A549 (cell line): ENCODE measurements around the gene PCNX4. TPM values are rescaled to one million over a fixed set of nuclear protein-coding genes. Genes with fewer than 3 reads are reported as not detected.

ENCODE experiments used
- ATAC-seq, 2 experiments: fragments of 200-7000 bp in 1 of 2; fragments of >200 bp in 1 of 2; cut with Nextera tagmentation in 1 of 2; cut with Tn5 transposase in 1 of 2; 3 replicates each; pipeline versions ENCODE4 v1.8.0 to v1.9.1; 2018 to 2020; ENCODE audit warnings: mild to moderate bottlenecking in 1 of 2, moderate library complexity in 1 of 2
- CTCF ChIA-PET: fragments of 300-600 bp; sonication (Branson Sonifier 250); formaldehyde crosslinking; extraction: SDS; loops from one replicate; lab custom pipeline; 2021; ENCODE audit warnings: antibody characterized with exemption, inconsistent platforms; lab: Yijun Ruan, JAX
- POLR2A ChIA-PET: fragments of 350-600 bp; formaldehyde crosslinking; extraction: SDS; loops from one replicate; lab custom pipeline; 2021; ENCODE audit warnings: antibody characterized with exemption, inconsistent platforms; lab: Yijun Ruan, JAX
- DNase-seq, 2 experiments: peaks; one replicate each; pipeline versions ENCODE4 v3.0.0 to v3.0.0-alpha.2; 2011 to 2016; ENCODE audit warnings: low read depth in 1 of 2, low spot score in 1 of 2
- FAIRE-seq: peaks from 2 replicates; lab custom pipeline; 2011; peaks lifted over from hg19 to GRCh38; lab: Jason Lieb, UNC
- H3K27ac ChIP-seq, 2 experiments: fragments of >200 bp; sonication (Bioruptor Twin); formaldehyde crosslinking; 3 replicates each; pipeline ENCODE4 v1.5.1; 2016 to 2017
- H3K4me1 ChIP-seq: fragments of >200 bp; sonication (Bioruptor Twin); formaldehyde crosslinking; 3 replicates; pipeline ENCODE4 v1.6.1; 2016
- H3K4me2 ChIP-seq: fragments of >200 bp; sonication (Bioruptor Twin); formaldehyde crosslinking; 3 replicates; pipeline ENCODE4 v1.6.1; 2016
- H3K4me3 ChIP-seq: fragments of >200 bp; sonication (Bioruptor Twin); formaldehyde crosslinking; 3 replicates; pipeline ENCODE4 v1.5.1; 2016
- H3K9me3 ChIP-seq: fragments of >200 bp; sonication (Bioruptor Twin); formaldehyde crosslinking; 3 replicates; pipeline ENCODE4 v1.6.1; 2016
- BHLHE40 ChIP-seq: IDR thresholded peaks from 2 replicates; pipeline ENCODE4 v1.6.1; 2012; ENCODE audit warnings: low read depth, low read length, inconsistent platforms
- EHMT2 ChIP-seq: fragments of 200-600 bp; sonication (generic); IDR thresholded peaks from 2 replicates; pipeline ENCODE4 v1.6.1; 2016; ENCODE audit warnings: antibody characterized with exemption, low read depth, mild to moderate bottlenecking, moderate library complexity
- EP300 ChIP-seq, 2 experiments: fragments of >200 bp; sonication (Bioruptor Twin); formaldehyde crosslinking; IDR thresholded peaks; 2 replicates in 1 of 2; 3 replicates in 1 of 2; pipeline ENCODE4 v1.6.1; 2016 to 2017
- FOSL2 ChIP-seq, 2 experiments: fragments of 450-650 bp in 1 of 2; fragments of >200 bp in 1 of 2; sonication (Bioruptor Twin) in 1 of 2; formaldehyde crosslinking; IDR thresholded peaks; 2 replicates each; pipeline versions ENCODE4 v1.5.0 to v1.6.1; 2016 to 2020; ENCODE audit warnings: mild to moderate bottlenecking in 1 of 2, moderate library complexity in 1 of 2
- GATA3 ChIP-seq: IDR thresholded peaks from 2 replicates; pipeline ENCODE4 v1.6.1; 2012; ENCODE audit warnings: borderline replicate concordance
- HEYL ChIP-seq: fragments of 250-450 bp; sonication (Bioruptor Pico); IDR thresholded peaks from 2 replicates; pipeline ENCODE4 v1.8.0; 2021; ENCODE audit warnings: mild to moderate bottlenecking, moderate library complexity
- HOXA7 ChIP-seq: fragments of 250-450 bp; sonication (Bioruptor Pico); IDR thresholded peaks from 2 replicates; pipeline ENCODE4 v1.5.0; 2020; ENCODE audit warnings: mild to moderate bottlenecking, moderate library complexity
- JUN ChIP-seq, 2 experiments: fragments of >200 bp; sonication (Bioruptor Twin); formaldehyde crosslinking; IDR thresholded peaks; 2 replicates in 1 of 2; 3 replicates in 1 of 2; pipeline ENCODE4 v1.6.1; 2016 to 2017
- JUNB ChIP-seq: fragments of >200 bp; sonication (Bioruptor Twin); formaldehyde crosslinking; IDR thresholded peaks from 2 replicates; pipeline ENCODE4 v1.6.1; 2016
- KDM5A ChIP-seq: fragments of 200-600 bp; sonication (generic); IDR thresholded peaks from 2 replicates; pipeline ENCODE4 v1.6.1; 2016; ENCODE audit warnings: antibody characterized with exemption, mild to moderate bottlenecking
- MAFK ChIP-seq: fragments of 450-650 bp; IDR thresholded peaks from 2 replicates; pipeline ENCODE4 v1.6.1; 2014; ENCODE audit not compliant: partially characterized antibody
- MAZ ChIP-seq: fragments of 150-350 bp; IDR thresholded peaks from 2 replicates; pipeline ENCODE4 v1.6.1; 2014; ENCODE audit warnings: antibody characterized with exemption, low read depth, low read length, borderline replicate concordance
- NFE2L2 ChIP-seq: fragments of 150-350 bp; conservative IDR thresholded peaks from 2 replicates; pipeline ENCODE4 v1.6.1; 2014; ENCODE audit warnings: low read length
- NPAS2 ChIP-seq: fragments of 250-450 bp; sonication (Bioruptor Pico); IDR thresholded peaks from 2 replicates; pipeline ENCODE4 v1.8.0; 2022; ENCODE audit warnings: mild to moderate bottlenecking, moderate library complexity, borderline replicate concordance
- RCOR1 ChIP-seq: fragments of 150-350 bp; IDR thresholded peaks from 2 replicates; pipeline ENCODE4 v1.6.1; 2014; ENCODE audit warnings: antibody characterized with exemption, low read length, low read depth
- RNF2 ChIP-seq: fragments of 200-600 bp; sonication (generic); IDR thresholded peaks from 2 replicates; pipeline ENCODE4 v1.6.1; 2016; ENCODE audit warnings: low read depth, mild to moderate bottlenecking, antibody characterized with exemption, moderate library complexity, borderline replicate concordance
- TFCP2L1 ChIP-seq: fragments of 250-450 bp; sonication (Bioruptor Pico); IDR thresholded peaks from 2 replicates; pipeline ENCODE4 v1.5.0; 2021; ENCODE audit warnings: mild to moderate bottlenecking
- USF2 ChIP-seq: fragments of 450-650 bp; IDR thresholded peaks from 2 replicates; pipeline ENCODE4 v1.6.1; 2014; ENCODE audit warnings: antibody characterized with exemption
- ZC3H11A ChIP-seq: fragments of 450-650 bp; IDR thresholded peaks from 2 replicates; pipeline ENCODE4 v1.6.1; 2014; ENCODE audit warnings: antibody characterized with exemption, mild to moderate bottlenecking
- ZNF302 ChIP-seq: fragments of 250-450 bp; sonication (Bioruptor Pico); IDR thresholded peaks from 2 replicates; pipeline ENCODE4 v1.9.0; 2021; ENCODE audit warnings: inconsistent platforms, mild to moderate bottlenecking, moderate library complexity
- ZSCAN20 ChIP-seq: fragments of 250-450 bp; sonication (Bioruptor Pico); IDR thresholded peaks from 2 replicates; pipeline ENCODE4 v1.8.0; 2022; ENCODE audit warnings: mild to moderate bottlenecking, moderate library complexity
- whole genome bisulfite sequencing: methylation state at CpG from one replicate; pipeline ENCODE4 v1.1.6; 2017; ENCODE audit errors: missing lambda C conversion rate; 5-methylcytosine and 5-hydroxymethylcytosine counted together
- polyA plus RNA-seq, 4 experiments: library from polyadenylated mRNA; depleted of rRNA in 3 of 4; stranded (reverse); fragments of >200 nt; fragmentation: RNase III in 1 of 4; extraction: RNeasy Plus Mini Kit Qiagen cat#74134 plus additional on column Dnase treatment in 1 of 4; gene quantifications; 2 replicates in 3 of 4; 3 replicates in 1 of 4; pipeline ENCODE4 v1.2.3, GENCODE V29; 2011 to 2017
- TF ChIP-seq, protein P1 (sequence below): fragments of >200 bp; sonication (Bioruptor Twin); formaldehyde crosslinking; IDR thresholded peaks from 3 replicates; pipeline ENCODE4 v1.6.1; 2016
- TF ChIP-seq, protein P2 (sequence below): fragments of >200 bp; sonication (Bioruptor Twin); formaldehyde crosslinking; IDR thresholded peaks from 3 replicates; pipeline ENCODE4 v1.5.1; 2016
- TF ChIP-seq, protein P3 (sequence below): fragments of >200 bp; sonication (Bioruptor Twin); formaldehyde crosslinking; IDR thresholded peaks from 2 replicates; pipeline ENCODE4 v1.6.1; 2016
- TF ChIP-seq, protein P4 (sequence below): IDR thresholded peaks from 2 replicates; pipeline ENCODE4 v1.6.1; 2012; ENCODE audit warnings: low read depth, borderline replicate concordance

PCNX4 gene
- polyA plus RNA-seq, 2 of the 4 experiments (the other 2 are of a cell fraction): 24.2 to 51.0 TPM

DNA sequence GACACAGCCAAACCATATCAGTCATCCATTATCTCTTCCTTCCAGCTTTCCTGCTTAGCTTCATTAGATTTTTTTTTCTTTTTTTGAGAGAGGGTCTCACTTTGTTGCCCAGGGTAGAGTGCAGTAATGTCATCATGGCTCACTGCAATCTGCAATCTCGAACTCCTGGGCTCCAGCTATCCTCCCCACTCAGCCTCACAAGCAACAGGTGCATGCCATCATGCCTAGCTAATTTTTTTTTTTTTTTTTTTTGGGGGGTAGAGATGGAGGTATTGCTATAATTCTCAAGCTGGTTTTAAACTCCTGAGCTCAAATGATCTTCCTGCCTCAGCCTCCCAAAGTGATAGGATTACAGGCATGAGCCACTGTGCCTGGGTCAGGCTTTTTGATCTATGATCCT lies 119.0 kb downstream of the PCNX4 start:
- ATAC-seq (no peak), FAIRE-seq (no peak), DNase-seq (no peak)
- POLR2A ChIA-PET: no interaction called here
- TF ChIP-seq JUN (IDR thresholded peaks at IDR 0.05) (no peak), HOXA7 (no peak), ZSCAN20 (no peak), GATA3 (no peak), FOSL2 (IDR thresholded peaks at IDR 0.05) (no peak), FOSL2 (CRISPR knock-in tag; IDR thresholded peaks at IDR 0.05) (no peak), ZNF302 (CRISPR knock-in tag) (no peak), RNF2 (no peak), USF2 (no peak), MAFK (no peak), NFE2L2 (no peak), BHLHE40 (no peak), KDM5A (no peak), EP300 (IDR thresholded peaks at IDR 0.05) (no peak)
- TF ChIP-seq, protein P1, sequence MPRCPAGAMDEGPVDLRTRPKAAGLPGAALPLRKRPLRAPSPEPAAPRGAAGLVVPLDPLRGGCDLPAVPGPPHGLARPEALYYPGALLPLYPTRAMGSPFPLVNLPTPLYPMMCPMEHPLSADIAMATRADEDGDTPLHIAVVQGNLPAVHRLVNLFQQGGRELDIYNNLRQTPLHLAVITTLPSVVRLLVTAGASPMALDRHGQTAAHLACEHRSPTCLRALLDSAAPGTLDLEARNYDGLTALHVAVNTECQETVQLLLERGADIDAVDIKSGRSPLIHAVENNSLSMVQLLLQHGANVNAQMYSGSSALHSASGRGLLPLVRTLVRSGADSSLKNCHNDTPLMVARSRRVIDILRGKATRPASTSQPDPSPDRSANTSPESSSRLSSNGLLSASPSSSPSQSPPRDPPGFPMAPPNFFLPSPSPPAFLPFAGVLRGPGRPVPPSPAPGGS: no peak
- TF ChIP-seq, protein P2, sequence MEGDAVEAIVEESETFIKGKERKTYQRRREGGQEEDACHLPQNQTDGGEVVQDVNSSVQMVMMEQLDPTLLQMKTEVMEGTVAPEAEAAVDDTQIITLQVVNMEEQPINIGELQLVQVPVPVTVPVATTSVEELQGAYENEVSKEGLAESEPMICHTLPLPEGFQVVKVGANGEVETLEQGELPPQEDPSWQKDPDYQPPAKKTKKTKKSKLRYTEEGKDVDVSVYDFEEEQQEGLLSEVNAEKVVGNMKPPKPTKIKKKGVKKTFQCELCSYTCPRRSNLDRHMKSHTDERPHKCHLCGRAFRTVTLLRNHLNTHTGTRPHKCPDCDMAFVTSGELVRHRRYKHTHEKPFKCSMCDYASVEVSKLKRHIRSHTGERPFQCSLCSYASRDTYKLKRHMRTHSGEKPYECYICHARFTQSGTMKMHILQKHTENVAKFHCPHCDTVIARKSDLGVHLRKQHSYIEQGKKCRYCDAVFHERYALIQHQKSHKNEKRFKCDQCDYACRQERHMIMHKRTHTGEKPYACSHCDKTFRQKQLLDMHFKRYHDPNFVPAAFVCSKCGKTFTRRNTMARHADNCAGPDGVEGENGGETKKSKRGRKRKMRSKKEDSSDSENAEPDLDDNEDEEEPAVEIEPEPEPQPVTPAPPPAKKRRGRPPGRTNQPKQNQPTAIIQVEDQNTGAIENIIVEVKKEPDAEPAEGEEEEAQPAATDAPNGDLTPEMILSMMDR: no peak
- 0% methylated on average over 1 of the region's 1 CpG for WGBS
- H3K4me3 ChIP-seq: no peak overlapping the region
- no peaks in the 10 kb centered on the region for H3K9me3 ChIP-seq
- H3K4me1 ChIP-seq: no peaks in the 10 kb centered on the region
- CTCF ChIA-PET: interaction anchor here (0.6 to 1.3 kb wide), 5 partner anchors 14 to 121 kb away, joined by 3 to 4 read pairs (median 3); no protein-coding TSS in a partner anchor
- H3K27ac ChIP-seq: no peak overlapping the region
- no peak overlapping the region for H3K4me2 ChIP-seq

DNA sequence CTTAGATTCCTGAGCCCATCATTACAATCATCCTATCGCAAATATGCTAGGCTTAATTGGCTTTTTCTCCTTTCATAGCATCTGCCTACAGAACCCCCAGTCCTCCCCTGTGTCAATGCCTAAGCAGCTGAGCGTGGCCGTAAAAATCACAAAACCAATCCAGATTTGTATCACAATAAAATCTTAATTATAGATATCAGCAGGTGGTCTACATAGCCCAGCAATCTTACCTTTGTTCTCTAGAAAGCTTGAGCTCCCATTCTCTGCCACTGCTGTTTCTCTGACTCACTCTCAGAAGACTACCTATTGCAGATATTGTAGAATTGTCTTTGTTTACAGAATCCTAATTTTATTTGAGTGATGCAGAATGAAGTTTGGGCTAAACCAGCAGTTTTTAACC lies 119.4 kb downstream of the PCNX4 start:
- H3K4me3 ChIP-seq: no peak overlapping the region
- H3K4me2 ChIP-seq: no peak overlapping the region
- no peaks in the 10 kb centered on the region for H3K9me3 ChIP-seq
- 48% methylated on average over 3 of the region's 3 CpGs for WGBS
- no peaks in the 10 kb centered on the region for H3K4me1 ChIP-seq
- TF ChIP-seq TFCP2L1 (CRISPR knock-in tag) (no peak), EHMT2 (no peak)
- DNase-seq (no peak), ATAC-seq (no peak), FAIRE-seq (no peak)
- POLR2A ChIA-PET: no interaction called here
- CTCF ChIA-PET: interaction anchor here (0.7 to 1.3 kb wide), 4 partner anchors 14 to 120 kb away, joined by 3 to 4 read pairs (median 4); no protein-coding TSS in a partner anchor
- H3K27ac ChIP-seq: no peak overlapping the region

GRCh38 chr14:60212503-60213371 lies 121.0 kb downstream of the PCNX4 start:
- no peak for DNase-seq
- 44% methylated on average over 5 of the region's 5 CpGs for WGBS
- Histone ChIP-seq H3K9me3 (no peaks in the 10 kb centered on the region), H3K4me1 (no peaks in the 10 kb centered on the region), H3K4me2 (no peak overlapping the region), H3K4me3 (no peak overlapping the region), H3K27ac (no peak overlapping the region)
- POLR2A ChIA-PET: no interaction called here
- CTCF ChIA-PET: no interaction called here
- FAIRE-seq: no peak
- TF ChIP-seq FOSL2 (IDR thresholded peaks at IDR 0.05) (no peak), FOSL2 (CRISPR knock-in tag; IDR thresholded peaks at IDR 0.05) (no peak), NPAS2 (CRISPR knock-in tag) (no peak), RCOR1 (no peak), USF2 (no peak), TFCP2L1 (CRISPR knock-in tag) (no peak), JUNB (no peak), ZC3H11A (no peak), MAZ (no peak), HEYL (CRISPR knock-in tag) (no peak)
- TF ChIP-seq, protein P3, sequence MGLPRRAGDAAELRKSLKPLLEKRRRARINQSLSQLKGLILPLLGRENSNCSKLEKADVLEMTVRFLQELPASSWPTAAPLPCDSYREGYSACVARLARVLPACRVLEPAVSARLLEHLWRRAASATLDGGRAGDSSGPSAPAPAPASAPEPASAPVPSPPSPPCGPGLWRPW: no peak
- TF ChIP-seq, protein P4, sequence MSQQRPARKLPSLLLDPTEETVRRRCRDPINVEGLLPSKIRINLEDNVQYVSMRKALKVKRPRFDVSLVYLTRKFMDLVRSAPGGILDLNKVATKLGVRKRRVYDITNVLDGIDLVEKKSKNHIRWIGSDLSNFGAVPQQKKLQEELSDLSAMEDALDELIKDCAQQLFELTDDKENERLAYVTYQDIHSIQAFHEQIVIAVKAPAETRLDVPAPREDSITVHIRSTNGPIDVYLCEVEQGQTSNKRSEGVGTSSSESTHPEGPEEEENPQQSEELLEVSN: no peak
- no peak for ATAC-seq
